Measurements from ENCODE around the gene CSRNP3. TPM values are rescaled to one million over a fixed set of nuclear protein-coding genes. Genes with fewer than 3 reads are reported as not detected.

Gene CSRNP3
- total RNA-seq, 1 experiment from 2014 or later = 3.0 TPM

- no peak overlapping the region for H3K4me3 ChIP-seq (ENCODE audit: insufficient read depth, low read depth, low read length)
- DNase-seq = no peak
- H3K36me3 ChIP-seq (replicated peaks; ENCODE audit: control insufficient read depth, insufficient read depth, low read length) = no peaks in the 10 kb centered on the region
- H3K27me3 ChIP-seq (ENCODE audit: control insufficient read depth, insufficient read depth, low read length) = no peaks in the 10 kb centered on the region
These were observed 70.5 kb downstream of the CSRNP3 start for GRCh38 chr2:165539985-165540384.

DNA sequence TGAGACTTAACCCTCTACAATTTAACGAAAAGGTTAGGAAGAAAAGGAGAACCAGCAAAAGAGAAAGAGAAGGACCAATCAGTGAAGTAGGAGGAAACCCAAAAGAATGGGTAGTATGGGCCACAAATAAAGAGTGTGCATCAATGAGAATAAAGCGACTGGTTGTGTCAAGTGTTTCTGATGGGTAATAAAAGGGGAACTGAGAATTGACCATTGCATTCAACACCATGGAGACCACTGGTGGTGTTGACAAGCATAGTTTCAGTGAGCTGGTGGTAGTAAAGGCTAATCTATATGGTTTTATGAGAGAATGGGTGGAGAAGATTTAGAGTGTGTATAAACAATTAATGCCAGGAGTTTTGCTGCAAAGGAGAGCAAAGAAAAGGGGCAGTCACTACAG is 75.4 kb downstream of the CSRNP3 start:
- no peak overlapping the region for H3K4me3 ChIP-seq (ENCODE audit: insufficient read depth, low read depth, low read length)
- no peaks in the 10 kb centered on the region for H3K27me3 ChIP-seq (ENCODE audit: control insufficient read depth, insufficient read depth, low read length)
- no peaks in the 10 kb centered on the region for H3K36me3 ChIP-seq (replicated peaks; ENCODE audit: control insufficient read depth, insufficient read depth, low read length)
- no peak for DNase-seq

DNA sequence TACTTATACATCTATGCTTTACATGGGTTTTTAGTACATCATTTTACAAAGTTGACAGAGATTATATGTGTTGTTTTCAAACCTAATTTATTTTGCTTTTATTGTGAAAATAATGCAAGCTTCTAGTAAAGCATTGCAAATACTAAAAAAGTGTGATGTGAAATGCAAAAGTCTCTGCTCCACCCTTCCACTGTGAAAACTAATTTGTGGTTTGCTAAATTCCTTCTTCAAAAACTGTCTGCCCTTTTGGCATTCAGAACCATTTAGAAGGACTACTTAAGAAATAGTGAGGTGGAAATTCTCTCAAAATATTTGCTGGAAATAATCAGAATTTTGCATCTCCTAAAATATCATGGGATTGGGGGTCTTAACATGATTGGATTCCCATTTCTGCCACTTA is 78.4 kb downstream of the CSRNP3 start:
- no peak for DNase-seq
- no peaks in the 10 kb centered on the region for H3K36me3 ChIP-seq (replicated peaks; ENCODE audit: control insufficient read depth, insufficient read depth, low read length)
- no peak overlapping the region for H3K4me3 ChIP-seq (ENCODE audit: insufficient read depth, low read depth, low read length)
- H3K27me3 ChIP-seq (ENCODE audit: control insufficient read depth, insufficient read depth, low read length) = no peaks in the 10 kb centered on the region

DNA sequence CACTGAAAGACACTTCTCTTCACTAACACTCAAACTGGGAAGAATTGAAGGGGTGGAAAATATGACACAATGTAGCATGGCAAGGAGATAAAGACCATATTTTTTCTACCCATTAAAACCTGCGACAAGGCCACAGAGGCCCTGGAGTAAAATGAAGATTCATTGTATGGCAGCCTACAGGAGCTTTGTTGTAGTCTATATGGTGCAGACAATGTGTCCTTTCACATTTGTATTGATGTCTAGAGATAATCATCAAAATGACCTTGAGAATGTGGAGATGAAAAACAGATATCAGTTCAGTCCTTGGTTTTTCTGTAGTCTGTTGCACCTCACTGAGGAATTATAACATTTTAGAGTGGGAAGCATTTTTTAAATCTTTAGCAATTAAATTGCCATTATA is 80.1 kb downstream of the CSRNP3 start:
- Histone ChIP-seq H3K27me3 (ENCODE audit: control insufficient read depth, insufficient read depth, low read length) (no peaks in the 10 kb centered on the region), H3K4me3 (ENCODE audit: insufficient read depth, low read depth, low read length) (no peak overlapping the region), H3K36me3 (replicated peaks; ENCODE audit: control insufficient read depth, insufficient read depth, low read length) (no peaks in the 10 kb centered on the region)
- no peak for DNase-seq

- Histone ChIP-seq H3K4me3 (ENCODE audit: insufficient read depth, low read depth, low read length) (no peak overlapping the region), H3K27me3 (ENCODE audit: control insufficient read depth, insufficient read depth, low read length) (no peaks in the 10 kb centered on the region), H3K36me3 (replicated peaks; ENCODE audit: control insufficient read depth, insufficient read depth, low read length) (no peaks in the 10 kb centered on the region)
- no peak for DNase-seq
These were observed 89.3 kb downstream of the CSRNP3 start for GRCh38 chr2:165558832-165559231.

DNA sequence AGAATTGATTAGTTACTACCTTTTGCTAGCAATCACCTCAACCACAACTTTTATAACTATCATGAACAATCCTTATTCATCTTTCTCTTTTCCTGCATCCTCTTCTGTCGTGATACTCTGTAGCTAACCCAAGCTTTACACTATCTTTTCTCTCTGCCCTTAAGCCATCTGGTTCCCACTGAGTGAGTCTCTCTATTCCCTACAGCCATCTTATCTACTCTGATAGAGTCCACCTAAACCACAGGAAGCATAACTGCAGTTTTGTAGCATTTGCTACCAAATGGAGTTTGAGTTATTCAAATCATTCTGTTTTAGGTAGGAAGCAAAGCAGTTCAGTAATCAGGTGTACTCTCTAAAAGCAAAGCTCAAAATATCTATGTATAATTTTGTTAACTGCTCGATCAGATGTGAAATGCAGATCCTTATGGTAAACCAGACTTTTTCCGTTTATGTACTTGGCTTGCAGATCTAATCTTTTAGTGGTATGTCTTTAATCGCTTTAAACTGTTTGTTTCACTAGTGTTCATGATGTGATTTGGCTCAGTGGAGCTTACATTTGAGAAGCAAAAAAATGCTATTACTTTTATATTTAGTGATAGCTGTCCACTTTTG is 91.0 kb downstream of the CSRNP3 start:
- Histone ChIP-seq H3K4me3 (ENCODE audit: insufficient read depth, low read depth, low read length) (no peak overlapping the region), H3K27me3 (ENCODE audit: control insufficient read depth, insufficient read depth, low read length) (no peaks in the 10 kb centered on the region), H3K36me3 (replicated peaks; ENCODE audit: control insufficient read depth, insufficient read depth, low read length) (no peaks in the 10 kb centered on the region)
- no peak for DNase-seq

GRCh38 chr2:165561516-165561915 is 92.0 kb downstream of the CSRNP3 start:
- Histone ChIP-seq H3K27me3 (ENCODE audit: control insufficient read depth, insufficient read depth, low read length) (no peaks in the 10 kb centered on the region), H3K36me3 (replicated peaks; ENCODE audit: control insufficient read depth, insufficient read depth, low read length) (no peaks in the 10 kb centered on the region), H3K4me3 (ENCODE audit: insufficient read depth, low read depth, low read length) (no peak overlapping the region)
- no peak for DNase-seq

DNA sequence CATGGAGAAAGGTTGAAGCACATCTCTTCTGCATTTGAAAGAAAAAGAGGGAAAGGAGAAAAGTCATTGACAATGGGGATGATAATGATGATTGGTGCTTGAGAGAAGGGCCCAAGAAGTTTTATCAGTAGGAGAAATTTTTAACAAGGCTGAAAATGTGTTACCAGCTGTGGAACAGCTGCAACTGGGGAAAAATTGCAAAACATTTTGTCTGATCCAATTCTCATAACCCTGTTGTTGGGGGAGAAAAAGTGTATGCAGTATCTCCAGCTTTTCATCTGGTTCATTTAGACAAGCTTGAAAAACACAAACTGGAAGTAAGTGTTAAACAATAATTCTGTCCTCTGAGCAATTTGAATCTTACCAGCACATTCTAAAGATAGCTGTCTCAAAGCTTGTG is 92.7 kb downstream of the CSRNP3 start:
- H3K4me3 ChIP-seq (ENCODE audit: insufficient read depth, low read depth, low read length) = no peak overlapping the region
- no peaks in the 10 kb centered on the region for H3K36me3 ChIP-seq (replicated peaks; ENCODE audit: control insufficient read depth, insufficient read depth, low read length)
- no peak for DNase-seq
- no peaks in the 10 kb centered on the region for H3K27me3 ChIP-seq (ENCODE audit: control insufficient read depth, insufficient read depth, low read length)

- Histone ChIP-seq H3K27me3 (ENCODE audit: control insufficient read depth, insufficient read depth, low read length) (no peaks in the 10 kb centered on the region), H3K36me3 (replicated peaks; ENCODE audit: control insufficient read depth, insufficient read depth, low read length) (no peaks in the 10 kb centered on the region), H3K4me3 (ENCODE audit: insufficient read depth, low read depth, low read length) (no peak overlapping the region)
- no peak for DNase-seq
These were observed 94.1 kb downstream of the CSRNP3 start for GRCh38 chr2:165563468-165564225.

DNA sequence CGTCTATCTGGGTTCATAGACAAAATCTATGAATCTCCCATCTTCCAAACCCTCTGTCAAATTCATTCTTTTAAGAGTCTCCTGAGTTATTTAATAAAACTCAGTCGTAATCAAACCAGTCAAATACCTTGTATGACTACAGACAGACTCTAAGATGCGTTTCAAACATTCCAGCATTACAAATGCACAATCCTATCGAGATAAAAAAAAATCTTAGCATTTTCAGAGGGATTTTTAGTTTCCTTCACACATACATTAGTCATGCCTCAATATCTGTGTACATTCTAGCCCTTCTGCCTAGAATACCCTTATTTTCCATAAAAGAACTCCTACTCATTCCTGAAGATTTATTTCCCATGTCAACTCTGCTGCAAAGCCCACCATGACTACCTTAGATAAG is 96.5 kb downstream of the CSRNP3 start:
- Histone ChIP-seq H3K36me3 (replicated peaks; ENCODE audit: control insufficient read depth, insufficient read depth, low read length) (no peaks in the 10 kb centered on the region), H3K4me3 (ENCODE audit: insufficient read depth, low read depth, low read length) (no peak overlapping the region), H3K27me3 (ENCODE audit: control insufficient read depth, insufficient read depth, low read length) (no peaks in the 10 kb centered on the region)
- DNase-seq = no peak

DNA sequence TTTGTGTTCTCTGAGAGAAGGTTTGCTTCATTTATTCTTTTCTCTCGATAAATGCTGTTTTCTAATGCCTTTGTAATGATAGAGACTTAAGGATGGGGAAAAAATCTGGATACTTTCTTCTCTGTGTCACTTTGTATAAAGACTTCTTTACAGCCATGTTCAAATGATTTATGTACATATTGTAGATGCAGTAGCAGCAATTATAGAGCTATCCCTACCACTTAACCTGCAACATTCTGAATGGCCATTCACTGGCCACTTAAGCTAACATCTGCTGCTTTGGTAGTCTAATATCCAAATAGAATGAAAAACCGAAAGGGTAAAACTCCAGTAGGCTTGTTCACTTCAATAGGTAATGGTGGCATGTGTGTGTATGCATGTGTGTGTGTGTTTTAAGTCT is 97.8 kb downstream of the CSRNP3 start:
- DNase-seq = no peak
- Histone ChIP-seq H3K27me3 (ENCODE audit: control insufficient read depth, insufficient read depth, low read length) (no peaks in the 10 kb centered on the region), H3K36me3 (replicated peaks; ENCODE audit: control insufficient read depth, insufficient read depth, low read length) (no peaks in the 10 kb centered on the region), H3K4me3 (ENCODE audit: insufficient read depth, low read depth, low read length) (no peak overlapping the region)

DNA sequence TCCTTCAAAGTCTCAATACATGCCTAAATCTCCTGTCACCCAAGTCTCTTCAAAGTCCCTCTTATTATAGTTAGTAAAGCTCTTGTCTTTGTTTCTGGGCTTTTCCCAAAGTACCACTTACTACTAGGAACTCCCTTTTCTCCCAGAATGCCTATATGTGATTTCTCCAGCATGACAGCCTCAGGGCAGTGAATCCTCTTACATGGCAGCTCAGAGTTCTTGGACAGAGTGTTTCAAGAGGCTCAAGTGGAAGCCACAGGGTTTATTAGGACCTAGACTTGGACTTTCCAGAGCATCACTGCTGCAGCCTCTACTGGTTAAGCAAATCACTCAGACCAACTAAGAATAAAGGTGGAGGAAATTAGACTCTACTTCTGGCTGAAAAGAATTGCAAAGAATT is 98.9 kb downstream of the CSRNP3 start:
- no peak overlapping the region for H3K4me3 ChIP-seq (ENCODE audit: insufficient read depth, low read depth, low read length)
- H3K36me3 ChIP-seq (replicated peaks; ENCODE audit: control insufficient read depth, insufficient read depth, low read length) = no peaks in the 10 kb centered on the region
- no peak for DNase-seq
- H3K27me3 ChIP-seq (ENCODE audit: control insufficient read depth, insufficient read depth, low read length) = no peaks in the 10 kb centered on the region

- H3K36me3 ChIP-seq (replicated peaks; ENCODE audit: control insufficient read depth, insufficient read depth, low read length) = no peaks in the 10 kb centered on the region
These were observed 102.0 kb downstream of the CSRNP3 start for GRCh38 chr2:165571477-165571876.

DNA sequence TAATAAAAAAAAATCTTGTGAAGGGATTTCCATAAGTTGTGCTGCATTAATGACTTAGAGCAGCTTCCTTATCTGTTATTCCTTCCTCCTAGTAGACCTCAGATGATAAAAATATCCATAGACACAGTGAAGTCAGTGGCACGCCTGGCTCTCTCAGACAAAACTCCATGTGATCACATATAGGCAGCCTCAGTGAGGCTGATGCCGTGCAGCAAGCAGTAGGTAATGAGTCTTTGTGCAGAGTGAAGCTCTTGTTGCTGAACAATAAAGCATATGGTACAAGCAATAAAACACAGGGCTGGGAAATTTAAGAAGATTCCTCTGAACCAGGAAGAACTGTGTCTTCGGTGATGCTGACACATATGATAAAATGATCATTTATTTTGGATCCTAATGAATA is 102.7 kb downstream of the CSRNP3 start:
- Histone ChIP-seq H3K27me3 (ENCODE audit: control insufficient read depth, insufficient read depth, low read length) (no peaks in the 10 kb centered on the region), H3K4me3 (ENCODE audit: insufficient read depth, low read depth, low read length) (no peak overlapping the region), H3K36me3 (replicated peaks; ENCODE audit: control insufficient read depth, insufficient read depth, low read length) (no peaks in the 10 kb centered on the region)
- no peak for DNase-seq

More at GRCh38 chr2:165571477-165571876, 102.0 kb downstream of the CSRNP3 start:
- DNase-seq = no peak
- H3K27me3 ChIP-seq (ENCODE audit: control insufficient read depth, insufficient read depth, low read length) = no peaks in the 10 kb centered on the region
- no peak overlapping the region for H3K4me3 ChIP-seq (ENCODE audit: insufficient read depth, low read depth, low read length)

GRCh38 chr2:165573534-165574461 is 104.3 kb downstream of the CSRNP3 start:
- peak; percentile 62 for DNase-seq

More at GRCh38 chr2:165573534-165574461, 104.3 kb downstream of the CSRNP3 start:
- Histone ChIP-seq H3K27me3 (ENCODE audit: control insufficient read depth, insufficient read depth, low read length) (no peaks in the 10 kb centered on the region), H3K4me3 (ENCODE audit: insufficient read depth, low read depth, low read length) (peak overlapping the region; percentile 34), H3K36me3 (replicated peaks; ENCODE audit: control insufficient read depth, insufficient read depth, low read length) (no peaks in the 10 kb centered on the region)

All from H7 (cell line).